D721Med (cell line): ENCODE results near the gene HCRTR1.

ENCODE experiments used
- DNase-seq: peaks from one replicate; pipeline ENCODE4 v3.0.0; 2011; ENCODE audit warnings: low spot score; ENCODE audit not compliant: insufficient read length
- FAIRE-seq: peaks from 2 replicates; lab custom pipeline; 2011; peaks lifted over from hg19 to GRCh38; lab: Jason Lieb, UNC
- CTCF ChIP-seq: IDR thresholded peaks from 2 replicates; pipeline ENCODE4 v1.5.1; 2012; ENCODE audit warnings: mild to moderate bottlenecking, control low read depth; ENCODE audit not compliant: insufficient read depth; ENCODE audit errors: missing control alignments

HCRTR1 gene

GRCh38 chr1:31595836-31596736 is 21.4 kb upstream of the HCRTR1 start:
- no peak for TF ChIP-seq CTCF
- FAIRE-seq = no peak
- DNase-seq = no peak

GRCh38 chr1:31596737-31597097 is 20.8 kb upstream of the HCRTR1 start:
- DNase-seq (no peak), FAIRE-seq (no peak)
- no peak for TF ChIP-seq CTCF

DNA sequence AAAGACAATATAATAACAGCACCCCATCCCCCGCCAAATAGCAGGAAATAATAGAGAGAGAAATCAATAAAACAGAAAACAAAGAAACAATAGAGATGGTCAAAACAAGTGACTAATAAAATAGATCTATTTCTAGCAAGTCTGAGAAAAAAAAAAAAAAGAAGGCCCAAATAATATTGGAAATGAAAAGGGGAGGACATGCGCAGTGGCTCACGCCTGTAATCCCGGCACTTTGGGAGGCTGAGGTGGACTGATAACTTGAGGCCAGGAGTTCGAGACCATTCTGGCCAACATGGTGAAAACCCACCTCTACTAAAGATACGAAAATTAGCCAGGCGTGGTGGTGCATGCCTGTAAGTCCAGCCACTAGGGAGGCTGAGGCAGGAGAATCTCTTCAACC is 18.5 kb upstream of the HCRTR1 start:
- FAIRE-seq (no peak), DNase-seq (no peak)
- no peak for TF ChIP-seq CTCF

DNA sequence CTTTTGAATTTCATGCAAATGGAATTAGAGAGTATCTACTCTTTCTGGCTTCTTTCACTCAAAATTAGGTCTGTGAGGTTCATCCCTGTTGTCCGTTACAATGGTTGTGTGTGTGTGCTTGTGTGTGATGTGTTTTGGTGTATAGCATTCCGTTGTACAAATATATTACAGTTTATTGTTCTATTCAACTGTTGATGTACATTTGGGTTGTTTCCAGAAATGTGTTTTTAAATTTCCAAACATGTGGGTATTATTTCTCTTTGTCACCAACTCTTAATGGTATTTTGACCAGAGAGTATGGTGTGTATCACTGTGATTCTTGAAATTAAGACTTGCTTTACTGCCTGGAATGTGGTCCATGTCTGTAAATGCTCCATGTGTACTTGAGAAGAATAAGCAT is 16.8 kb upstream of the HCRTR1 start:
- DNase-seq = no peak
- FAIRE-seq = no peak
- TF ChIP-seq CTCF = no peak

DNA sequence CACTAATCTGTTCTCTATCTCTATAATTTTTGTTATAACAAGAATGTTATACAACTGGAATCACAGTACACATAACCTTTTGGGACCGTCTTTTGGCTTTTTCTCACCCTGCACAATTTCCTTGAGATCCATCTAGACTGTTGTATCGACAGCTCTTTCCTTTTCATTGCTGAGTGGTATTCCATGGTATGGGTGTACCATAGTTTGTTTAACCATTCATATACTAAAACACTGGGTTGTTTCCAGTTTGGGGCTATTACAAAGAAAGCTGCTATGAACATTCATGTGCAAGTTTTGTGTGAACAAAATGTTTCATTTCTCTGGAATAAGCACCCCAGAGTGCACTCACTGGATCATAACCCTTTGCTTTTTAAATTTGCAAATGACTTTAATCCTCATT is 15.4 kb upstream of the HCRTR1 start:
- FAIRE-seq (no peak), DNase-seq (no peak)
- TF ChIP-seq CTCF = no peak

DNA sequence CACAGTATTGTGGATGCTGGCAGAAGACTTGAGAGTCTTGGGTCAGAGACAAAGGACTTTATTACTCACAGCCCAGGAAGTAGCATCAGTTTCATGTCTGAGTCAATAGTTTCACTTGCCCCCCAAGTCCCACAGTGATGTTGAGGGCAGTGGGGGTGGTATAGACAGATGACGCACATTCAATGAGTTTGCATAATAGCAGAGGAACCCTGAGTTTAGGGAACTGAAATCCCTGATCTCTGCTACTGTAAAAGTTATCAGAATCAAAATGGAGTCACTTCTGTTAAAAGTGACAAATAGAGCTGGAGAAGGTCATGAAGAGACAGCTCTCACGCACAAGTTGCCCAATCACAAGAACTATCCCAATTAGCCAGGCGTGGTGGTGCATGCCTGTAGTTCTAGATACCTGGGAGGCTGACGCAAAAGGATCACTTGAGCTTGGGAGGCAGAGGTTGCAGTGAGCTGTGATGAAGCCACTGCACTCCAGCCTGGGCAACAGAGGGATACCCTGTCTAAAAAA is 11.5 kb upstream of the HCRTR1 start:
- FAIRE-seq (no peak), DNase-seq (no peak)
- no peak for TF ChIP-seq CTCF

DNA sequence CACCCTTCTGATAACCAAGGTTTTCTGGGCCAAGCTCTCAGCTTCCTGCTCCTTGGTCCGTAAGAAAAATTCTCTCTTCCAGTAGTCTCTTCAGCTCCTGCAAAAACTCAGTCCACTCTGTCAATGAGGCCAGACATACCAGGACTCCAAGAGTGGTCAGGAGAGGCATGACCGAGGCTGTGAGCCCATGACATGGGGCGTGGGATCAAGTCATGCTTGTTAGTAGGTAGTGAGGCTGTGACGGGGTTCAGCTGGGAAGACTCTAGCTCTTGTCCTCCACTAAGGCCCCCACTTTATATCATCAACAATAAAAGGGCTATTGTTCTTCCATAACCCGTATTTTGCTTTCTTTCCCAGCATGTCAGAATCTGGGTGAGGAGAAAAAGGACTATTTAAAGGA is 10.1 kb upstream of the HCRTR1 start:
- DNase-seq (no peak), FAIRE-seq (no peak)
- TF ChIP-seq CTCF = no peak
